ENCODE measurements around the gene NMB. TPM values are rescaled to one million over a fixed set of nuclear protein-coding genes. Genes with fewer than 3 reads are reported as not detected.

Gene NMB
- polyA plus RNA-seq (2011; rRNA removed) (3.3 and 3.8 TPM in 2 replicates), polyA minus RNA-seq (2011; rRNA and poly(A)+ RNA removed) (1.3 and 2.0 TPM in 2 replicates)

DNA sequence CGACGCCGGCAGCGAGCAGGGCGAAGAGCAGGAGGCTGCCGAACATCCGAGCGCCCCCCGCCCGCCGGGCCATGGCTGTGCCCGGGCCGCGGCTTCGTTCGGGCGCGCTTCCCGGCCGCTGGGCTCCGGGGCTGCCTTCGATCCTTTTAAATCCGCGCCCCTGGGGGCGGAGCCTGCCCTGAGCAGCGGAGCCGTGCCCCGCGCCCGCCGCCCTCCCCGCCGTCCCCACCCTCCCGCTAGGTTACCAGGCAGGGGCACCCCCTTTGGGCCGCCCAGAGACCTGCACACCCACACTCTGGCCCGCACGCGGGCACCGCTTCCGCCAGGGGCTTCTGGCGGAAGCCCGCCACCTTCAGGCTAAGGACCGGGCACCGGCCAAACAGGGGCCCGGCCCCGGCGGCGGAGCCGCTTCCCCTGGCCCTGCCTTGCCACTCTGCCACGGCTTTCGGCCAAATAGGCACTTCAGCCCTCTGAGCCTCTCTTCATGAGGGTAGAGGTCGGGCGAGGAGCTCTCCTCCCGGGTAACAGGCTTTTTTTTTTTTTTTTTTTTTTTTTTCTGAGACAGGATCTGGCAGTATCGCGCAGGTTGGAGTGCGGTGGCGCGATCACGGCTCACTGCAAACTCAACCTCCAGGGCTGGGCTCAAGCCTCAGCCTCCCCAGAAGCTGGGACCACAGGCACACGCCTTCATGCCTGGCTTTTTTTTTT is at the start of gene NMB:
Gene NMB (minus strand): TSS at position 120 of the 708 bp plus-strand sequence. CDS start 47 bp downstream, at position 73.
- peak within 1 kb of the TSS; percentile 73 for H3K27ac ChIP-seq (ENCODE audit: low read depth, low read length)
- no peaks in the 10 kb centered on the region for H3K9me3 ChIP-seq (ENCODE audit: control insufficient read depth, insufficient read depth, low read length)
- TF ChIP-seq CTCF (IDR thresholded peaks at IDR 0.05; ENCODE audit: low read depth, low read length), result peak; percentile 72
- H3K27me3 ChIP-seq (ENCODE audit: control insufficient read depth, insufficient read depth, low read length), result no peaks in the 10 kb centered on the region
- ChIA-PET CTCF (interaction anchor here (0.5 to 2.0 kb wide), 31 partner anchors 8 to 751 kb away, joined by 3 to 16 read pairs (median 5); partner anchors contain the start of gene SEC11A), POLR2A (interaction anchor here (0.6 to 1.3 kb wide), 3 partner anchors 58 to 816 kb away, joined by 3 to 6 read pairs (median 5); no protein-coding TSS in a partner anchor)
- no peak for DNase-seq (ENCODE audit: low read depth, low spot score)
- peak within 1 kb of the TSS; percentile 58 for H3K4me3 ChIP-seq (ENCODE audit: low read depth, low read length)

DNA sequence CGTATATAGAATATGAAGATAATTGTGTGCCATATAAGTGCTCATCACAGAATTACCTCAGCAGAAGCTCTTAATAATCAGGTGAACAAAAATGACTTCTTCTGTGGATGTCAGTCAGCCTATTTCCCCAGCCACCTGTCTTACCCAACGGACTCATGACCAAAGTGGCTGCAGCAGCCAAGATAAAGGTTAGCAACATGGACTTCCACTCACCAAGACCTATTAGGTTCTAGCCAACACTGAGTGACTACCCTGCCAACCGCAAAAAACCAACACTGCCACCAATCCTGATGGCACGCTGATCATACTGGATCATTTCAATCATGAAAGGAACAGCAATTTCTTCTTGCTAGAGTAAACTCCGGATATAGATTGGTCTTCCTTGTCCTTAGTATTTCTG is 45.8 kb upstream of the NMB start:
- ChIA-PET CTCF (interaction anchor here (0.6 to 0.9 kb wide), 2 partner anchors 18 to 116 kb away, joined by 3 to 8 read pairs; no protein-coding TSS in a partner anchor), POLR2A (interaction anchor here (1.3 kb wide), 1 partner anchor 12 kb away, joined by 8 read pairs; the partner anchor contains the start of gene SEC11A)
- no peak overlapping the region for H3K27ac ChIP-seq (ENCODE audit: low read depth, low read length)
- H3K27me3 ChIP-seq (ENCODE audit: control insufficient read depth, insufficient read depth, low read length), result no peaks in the 10 kb centered on the region
- H3K4me3 ChIP-seq (ENCODE audit: low read depth, low read length), result no peak overlapping the region
- TF ChIP-seq CTCF (IDR thresholded peaks at IDR 0.05; ENCODE audit: low read depth, low read length), result no peak
- DNase-seq (ENCODE audit: low read depth, low spot score), result no peak
- no peaks in the 10 kb centered on the region for H3K9me3 ChIP-seq (ENCODE audit: control insufficient read depth, insufficient read depth, low read length)

- H3K4me3 ChIP-seq (ENCODE audit: low read depth, low read length), result no peak overlapping the region
- H3K27me3 ChIP-seq (ENCODE audit: control insufficient read depth, insufficient read depth, low read length), result no peaks in the 10 kb centered on the region
- no peaks in the 10 kb centered on the region for H3K9me3 ChIP-seq (ENCODE audit: control insufficient read depth, insufficient read depth, low read length)
- no peak for TF ChIP-seq CTCF (IDR thresholded peaks at IDR 0.05; ENCODE audit: low read depth, low read length)
- no peak overlapping the region for H3K27ac ChIP-seq (ENCODE audit: low read depth, low read length)
- POLR2A ChIA-PET, result interaction anchor here (0.6 to 1.3 kb wide), 2 partner anchors 9 to 13 kb away, joined by 5 to 8 read pairs; partner anchors contain the start of gene SEC11A
- DNase-seq (ENCODE audit: low read depth, low spot score), result no peak
- CTCF ChIA-PET, result interaction anchor here (0.6 to 0.9 kb wide), 2 partner anchors 18 to 116 kb away, joined by 3 to 8 read pairs; no protein-coding TSS in a partner anchor
Measured at GRCh38 chr15:84702961-84703482, 45.0 kb upstream of the NMB start.

- ChIA-PET CTCF (no interaction called here), POLR2A (interaction anchor here (0.7 kb wide), 1 partner anchor 16 kb away, joined by 10 read pairs; the partner anchor contains the start of gene SEC11A)
Measured at GRCh38 chr15:84699538-84700191, 41.7 kb upstream of the NMB start.

More at GRCh38 chr15:84699538-84700191, 41.7 kb upstream of the NMB start:
- Histone ChIP-seq H3K9me3 (ENCODE audit: control insufficient read depth, insufficient read depth, low read length) (no peaks in the 10 kb centered on the region), H3K27ac (ENCODE audit: low read depth, low read length) (no peak overlapping the region), H3K27me3 (ENCODE audit: control insufficient read depth, insufficient read depth, low read length) (no peaks in the 10 kb centered on the region), H3K4me3 (ENCODE audit: low read depth, low read length) (no peak overlapping the region)
- DNase-seq (ENCODE audit: low read depth, low spot score), result no peak
- TF ChIP-seq CTCF (IDR thresholded peaks at IDR 0.05; ENCODE audit: low read depth, low read length), result no peak

Measured in AG04450 (cell line).